NB4 (cell line): Measurements from ENCODE around the gene DNAJC30.
"Not testable (repeated sequence)": the region's sequence is repeated elsewhere in the genome, so short reads cannot be mapped to it uniquely, and the experiment has no call there.

Experiments
- DNase-seq: peaks from one replicate; pipeline ENCODE4 v3.0.0; 2010; ENCODE audit warnings: low read depth
- H3K4me3 ChIP-seq: one replicate; pipeline ENCODE4 v1.5.1; 2011; ENCODE audit warnings: mild to moderate bottlenecking, low read depth, low read length, moderate library complexity
- CTCF ChIP-seq: IDR thresholded peaks from one replicate; pipeline ENCODE4 v1.5.1; 2012; ENCODE audit warnings: low read depth, low read length
- MAX ChIP-seq: IDR thresholded peaks from 2 replicates; pipeline ENCODE4 v1.6.1; 2011; ENCODE audit warnings: low read depth, low read length
- MYC ChIP-seq: IDR thresholded peaks from 2 replicates; pipeline ENCODE4 v1.6.1; 2011; ENCODE audit warnings: low read depth, low read length
- POLR2A ChIP-seq: IDR thresholded peaks from 2 replicates; pipeline ENCODE4 v1.6.1; 2011; ENCODE audit warnings: mild to moderate bottlenecking; ENCODE audit not compliant: insufficient read length; ENCODE audit errors: extremely low read depth

Gene DNAJC30

GRCh38 chr7:73679709-73680108 is 3.5 kb downstream of the DNAJC30 start:
- TF ChIP-seq CTCF (no peak), MYC (no peak), MAX (no peak), POLR2A (no peak)
- DNase-seq, result no peak
- no peak overlapping the region for H3K4me3 ChIP-seq

- TF ChIP-seq CTCF (no peak), MYC (no peak), MAX (no peak), POLR2A (no peak)
- no peak for DNase-seq
- no peak overlapping the region for H3K4me3 ChIP-seq
These were observed 4.4 kb downstream of the DNAJC30 start for GRCh38 chr7:73678862-73679261.

GRCh38 chr7:73676062-73676461 is 7.2 kb downstream of the DNAJC30 start:
- not testable (repeated sequence) for H3K4me3 ChIP-seq, DNase-seq

GRCh38 chr7:73674468-73675124 is 8.7 kb downstream of the DNAJC30 start:
- H3K4me3 ChIP-seq, result no peak overlapping the region
- no peak for DNase-seq
- TF ChIP-seq MAX (no peak), CTCF (no peak), POLR2A (no peak), MYC (no peak)

- DNase-seq, result no peak
- no peak overlapping the region for H3K4me3 ChIP-seq
- no peak for TF ChIP-seq MAX
- TF ChIP-seq CTCF, result no peak
- TF ChIP-seq MYC, result no peak
- no peak for TF ChIP-seq POLR2A
These were observed 11.3 kb downstream of the DNAJC30 start for GRCh38 chr7:73671857-73672445.

- DNase-seq, result no peak
- no peak for TF ChIP-seq POLR2A
- no peak for TF ChIP-seq MYC
- no peak for TF ChIP-seq MAX
- no peak for TF ChIP-seq CTCF
- H3K4me3 ChIP-seq, result no peak overlapping the region
These were observed 12.0 kb downstream of the DNAJC30 start for GRCh38 chr7:73671322-73671661.
